ENCODE results near the gene RAB28. TPM values are rescaled to one million over a fixed set of nuclear protein-coding genes. Genes with fewer than 3 reads are reported as not detected.

Gene RAB28
- total RNA-seq, 1 donor: 12.3 TPM

- peaks cover 9% of the 10 kb centered on the region for H4K20me1 ChIP-seq (ENCODE audit: insufficient read depth, low read length)
- no peak overlapping the region for H3K4me2 ChIP-seq (ENCODE audit: insufficient read depth, low read length)
- no peak overlapping the region for H3K4me3 ChIP-seq (ENCODE audit: insufficient read depth, low read length)
- no peak overlapping the region for H2AFZ ChIP-seq (ENCODE audit: low read length)
- no peaks in the 10 kb centered on the region for H3K36me3 ChIP-seq (ENCODE audit: insufficient read depth, low read length)
- H3K4me1 ChIP-seq (ENCODE audit: insufficient read depth, low read length): no peaks in the 10 kb centered on the region
- H3K27me3 ChIP-seq (ENCODE audit: insufficient read depth, low read length): no peaks in the 10 kb centered on the region
- no peaks in the 10 kb centered on the region for H3K9me3 ChIP-seq (ENCODE audit: low read depth, low read length)
- TF ChIP-seq, protein P1, sequence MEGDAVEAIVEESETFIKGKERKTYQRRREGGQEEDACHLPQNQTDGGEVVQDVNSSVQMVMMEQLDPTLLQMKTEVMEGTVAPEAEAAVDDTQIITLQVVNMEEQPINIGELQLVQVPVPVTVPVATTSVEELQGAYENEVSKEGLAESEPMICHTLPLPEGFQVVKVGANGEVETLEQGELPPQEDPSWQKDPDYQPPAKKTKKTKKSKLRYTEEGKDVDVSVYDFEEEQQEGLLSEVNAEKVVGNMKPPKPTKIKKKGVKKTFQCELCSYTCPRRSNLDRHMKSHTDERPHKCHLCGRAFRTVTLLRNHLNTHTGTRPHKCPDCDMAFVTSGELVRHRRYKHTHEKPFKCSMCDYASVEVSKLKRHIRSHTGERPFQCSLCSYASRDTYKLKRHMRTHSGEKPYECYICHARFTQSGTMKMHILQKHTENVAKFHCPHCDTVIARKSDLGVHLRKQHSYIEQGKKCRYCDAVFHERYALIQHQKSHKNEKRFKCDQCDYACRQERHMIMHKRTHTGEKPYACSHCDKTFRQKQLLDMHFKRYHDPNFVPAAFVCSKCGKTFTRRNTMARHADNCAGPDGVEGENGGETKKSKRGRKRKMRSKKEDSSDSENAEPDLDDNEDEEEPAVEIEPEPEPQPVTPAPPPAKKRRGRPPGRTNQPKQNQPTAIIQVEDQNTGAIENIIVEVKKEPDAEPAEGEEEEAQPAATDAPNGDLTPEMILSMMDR (IDR thresholded peaks at IDR 0.05; ENCODE audit: extremely low read depth, low read depth, low read length): no peak
- DNase-seq (ENCODE audit: insufficient read length, low spot score, missing footprints): no peak
- no peak overlapping the region for H3K27ac ChIP-seq (ENCODE audit: low read depth, low read length)
- H3K79me2 ChIP-seq (ENCODE audit: insufficient read depth, low read length): peaks cover 10% of the 10 kb centered on the region
Measured at GRCh38 chr4:13386405-13387107, 97.6 kb downstream of the RAB28 start.

DNA sequence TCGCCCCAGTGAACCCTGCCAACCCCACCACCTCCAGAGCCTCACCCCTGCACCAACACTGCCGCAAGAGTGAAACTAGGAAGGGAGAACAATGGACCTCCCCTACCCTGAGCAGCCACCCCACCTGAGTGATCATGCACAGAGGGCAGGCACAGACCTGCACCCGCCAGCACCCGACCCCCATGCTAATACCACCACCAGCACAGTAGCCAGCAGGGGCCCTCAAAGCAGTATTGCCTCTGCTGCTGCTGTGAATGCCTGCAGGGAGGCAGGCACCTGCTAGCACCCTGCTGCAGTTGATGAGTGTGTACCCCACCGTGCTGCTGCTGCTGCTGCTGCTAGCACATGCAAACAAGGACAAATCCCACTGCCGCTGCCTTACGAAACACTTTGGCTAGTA, 100.1 kb downstream of the RAB28 start:
- peaks cover 10% of the 10 kb centered on the region for H3K79me2 ChIP-seq (ENCODE audit: insufficient read depth, low read length)
- peaks cover 9% of the 10 kb centered on the region for H4K20me1 ChIP-seq (ENCODE audit: insufficient read depth, low read length)
- no peaks in the 10 kb centered on the region for H3K9me3 ChIP-seq (ENCODE audit: low read depth, low read length)
- H3K4me3 ChIP-seq (ENCODE audit: insufficient read depth, low read length): no peak overlapping the region
- H3K4me2 ChIP-seq (ENCODE audit: insufficient read depth, low read length): no peak overlapping the region
- no peaks in the 10 kb centered on the region for H3K27me3 ChIP-seq (ENCODE audit: insufficient read depth, low read length)
- no peak overlapping the region for H2AFZ ChIP-seq (ENCODE audit: low read length)
- TF ChIP-seq, protein P1 (IDR thresholded peaks at IDR 0.05; ENCODE audit: extremely low read depth, low read depth, low read length): no peak
- no peaks in the 10 kb centered on the region for H3K36me3 ChIP-seq (ENCODE audit: insufficient read depth, low read length)
- no peaks in the 10 kb centered on the region for H3K4me1 ChIP-seq (ENCODE audit: insufficient read depth, low read length)
- no peak overlapping the region for H3K27ac ChIP-seq (ENCODE audit: low read depth, low read length)
- DNase-seq (ENCODE audit: insufficient read length, low spot score, missing footprints): peak; percentile 30

DNA sequence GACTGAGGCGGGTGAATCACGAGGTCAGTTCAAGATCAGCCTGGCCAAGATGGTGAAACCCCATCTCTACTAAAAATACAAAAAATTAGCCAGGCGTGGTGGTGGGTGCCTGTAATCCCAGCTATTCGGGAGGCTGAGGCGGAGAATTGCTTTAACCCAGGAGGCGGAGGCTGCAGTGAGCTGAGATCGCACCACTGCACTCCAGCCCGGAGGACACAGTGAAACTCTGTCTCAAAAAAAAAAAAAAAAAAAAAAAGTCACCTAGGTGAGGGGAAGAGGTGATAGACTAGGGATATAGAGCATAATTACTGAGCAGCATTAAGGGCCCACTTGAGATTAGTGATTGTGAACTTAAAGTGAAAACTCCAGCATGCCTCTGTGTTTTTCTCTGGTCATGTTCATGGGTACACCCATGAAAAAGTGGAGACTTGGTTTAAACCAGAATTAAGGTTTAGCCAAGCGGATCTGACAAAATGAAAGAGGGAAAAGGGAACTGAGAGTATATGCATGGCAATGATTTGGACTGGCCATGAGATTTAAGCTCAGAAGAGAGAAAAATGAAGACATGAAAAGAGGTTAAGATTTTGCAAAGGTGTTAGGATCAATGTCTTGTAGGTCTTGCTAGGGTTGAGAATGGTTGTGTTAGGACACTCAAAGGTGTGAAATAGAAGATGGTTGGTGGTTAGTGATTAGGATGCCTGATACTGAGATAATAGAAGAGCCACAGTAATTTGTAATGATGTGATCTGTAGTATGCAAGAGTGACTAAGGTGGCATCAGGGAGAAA, 105.0 kb downstream of the RAB28 start:
- no peaks in the 10 kb centered on the region for H3K27me3 ChIP-seq (ENCODE audit: insufficient read depth, low read length)
- H3K4me2 ChIP-seq (ENCODE audit: insufficient read depth, low read length): no peak overlapping the region
- TF ChIP-seq, protein P1 (IDR thresholded peaks at IDR 0.05; ENCODE audit: extremely low read depth, low read depth, low read length): no peak
- no peaks in the 10 kb centered on the region for H3K9me3 ChIP-seq (ENCODE audit: low read depth, low read length)
- H2AFZ ChIP-seq (ENCODE audit: low read length): no peak overlapping the region
- H3K36me3 ChIP-seq (ENCODE audit: insufficient read depth, low read length): no peaks in the 10 kb centered on the region
- no peak overlapping the region for H3K27ac ChIP-seq (ENCODE audit: low read depth, low read length)
- no peak overlapping the region for H3K4me3 ChIP-seq (ENCODE audit: insufficient read depth, low read length)
- no peaks in the 10 kb centered on the region for H4K20me1 ChIP-seq (ENCODE audit: insufficient read depth, low read length)
- H3K4me1 ChIP-seq (ENCODE audit: insufficient read depth, low read length): no peaks in the 10 kb centered on the region
- no peak for DNase-seq (ENCODE audit: insufficient read length, low spot score, missing footprints)
- H3K79me2 ChIP-seq (ENCODE audit: insufficient read depth, low read length): no peaks in the 10 kb centered on the region

DNA sequence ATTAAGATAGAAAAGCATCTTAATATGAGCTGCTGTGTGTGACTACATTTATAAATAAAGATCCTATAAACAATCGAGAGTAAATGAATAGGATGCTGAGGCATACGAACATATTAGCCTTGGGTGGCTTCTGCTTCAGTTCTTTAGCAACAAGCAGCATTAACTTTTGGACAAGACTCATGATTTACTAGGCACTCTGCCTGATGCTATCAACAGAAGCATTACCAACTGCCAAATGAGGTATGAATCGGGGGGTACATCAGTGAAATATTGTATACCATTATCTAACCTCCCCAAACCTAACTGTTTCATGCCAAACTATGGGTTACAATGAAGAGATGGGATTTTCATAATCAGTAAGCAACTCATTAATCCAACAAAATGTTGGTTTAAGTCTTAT, 113.1 kb downstream of the RAB28 start:
- H3K4me3 ChIP-seq (ENCODE audit: insufficient read depth, low read length): no peak overlapping the region
- no peaks in the 10 kb centered on the region for H3K79me2 ChIP-seq (ENCODE audit: insufficient read depth, low read length)
- no peaks in the 10 kb centered on the region for H3K9me3 ChIP-seq (ENCODE audit: low read depth, low read length)
- H3K4me1 ChIP-seq (ENCODE audit: insufficient read depth, low read length): no peaks in the 10 kb centered on the region
- H4K20me1 ChIP-seq (ENCODE audit: insufficient read depth, low read length): no peaks in the 10 kb centered on the region
- H3K27ac ChIP-seq (ENCODE audit: low read depth, low read length): no peak overlapping the region
- no peaks in the 10 kb centered on the region for H3K27me3 ChIP-seq (ENCODE audit: insufficient read depth, low read length)
- H3K36me3 ChIP-seq (ENCODE audit: insufficient read depth, low read length): no peaks in the 10 kb centered on the region
- TF ChIP-seq, protein P1 (IDR thresholded peaks at IDR 0.05; ENCODE audit: extremely low read depth, low read depth, low read length): no peak
- no peak overlapping the region for H3K4me2 ChIP-seq (ENCODE audit: insufficient read depth, low read length)
- no peak overlapping the region for H2AFZ ChIP-seq (ENCODE audit: low read length)
- no peak for DNase-seq (ENCODE audit: insufficient read length, low spot score, missing footprints)

All from osteoblast (primary cell).